Osteoblast (primary cell): ENCODE data around the gene MYO3B. TPM values are rescaled to one million over a fixed set of nuclear protein-coding genes. Genes with fewer than 3 reads are reported as not detected.

ENCODE experiments used
- DNase-seq: peaks from one replicate; pipeline ENCODE4 v3.0.0; 2011; ENCODE audit warnings: low spot score, mixed read lengths; ENCODE audit not compliant: insufficient read length; ENCODE audit errors: missing footprints
- H2AFZ ChIP-seq: 2 replicates; pipeline ENCODE4 v1.6.0; 2011; ENCODE audit warnings: mild to moderate bottlenecking, low read length
- H3K27ac ChIP-seq: 2 replicates; pipeline ENCODE4 v1.5.1; 2011; ENCODE audit warnings: mild to moderate bottlenecking, low read depth, low read length, moderate library complexity
- H3K27me3 ChIP-seq: 2 replicates; pipeline ENCODE4 v1.6.0; 2012; ENCODE audit warnings: mild to moderate bottlenecking, control low read depth, inconsistent platforms, low read length, moderate library complexity; ENCODE audit not compliant: insufficient read depth
- H3K36me3 ChIP-seq: 2 replicates; pipeline ENCODE4 v1.5.1; 2011; ENCODE audit warnings: mild to moderate bottlenecking, low read length, control low read depth, moderate library complexity; ENCODE audit not compliant: insufficient read depth
- H3K4me1 ChIP-seq: 2 replicates; pipeline ENCODE4 v1.5.1; 2011; ENCODE audit warnings: mild to moderate bottlenecking, low read length, control low read depth, moderate library complexity; ENCODE audit not compliant: insufficient read depth
- H3K4me2 ChIP-seq: 2 replicates; pipeline ENCODE4 v1.6.0; 2011; ENCODE audit warnings: mild to moderate bottlenecking, low read length; ENCODE audit not compliant: insufficient read depth
- H3K4me3 ChIP-seq: fragments of 200-600 bp; sonication (generic); 3 replicates; pipeline ENCODE4 v1.5.1; 2012; ENCODE audit warnings: mild to moderate bottlenecking, low read length, inconsistent platforms; ENCODE audit not compliant: insufficient read depth
- H3K79me2 ChIP-seq: 2 replicates; pipeline ENCODE4 v1.6.0; 2012; ENCODE audit warnings: mild to moderate bottlenecking, low read length, control low read depth, inconsistent platforms; ENCODE audit not compliant: insufficient read depth
- H3K9me3 ChIP-seq: 2 replicates; pipeline ENCODE4 v1.5.1; 2011; ENCODE audit warnings: low read depth, low read length, control low read depth
- H4K20me1 ChIP-seq: 2 replicates; pipeline ENCODE4 v1.6.0; 2012; ENCODE audit warnings: mild to moderate bottlenecking, low read length, control low read depth; ENCODE audit not compliant: insufficient read depth
- total RNA-seq: library from RNA; depleted of rRNA; stranded (reverse); fragments of >200 nt; gene quantifications from 2 replicates; pipeline ENCODE4 v1.2.3, GENCODE V29; 2012
- TF ChIP-seq, protein P1 (sequence below): IDR thresholded peaks from 2 replicates; pipeline ENCODE4 v1.5.1; 2011; ENCODE audit warnings: mild to moderate bottlenecking, low read depth, low read length, moderate library complexity; ENCODE audit errors: extremely low read depth

MYO3B gene
- total RNA-seq, 1 donor, result 0.36 TPM

DNA sequence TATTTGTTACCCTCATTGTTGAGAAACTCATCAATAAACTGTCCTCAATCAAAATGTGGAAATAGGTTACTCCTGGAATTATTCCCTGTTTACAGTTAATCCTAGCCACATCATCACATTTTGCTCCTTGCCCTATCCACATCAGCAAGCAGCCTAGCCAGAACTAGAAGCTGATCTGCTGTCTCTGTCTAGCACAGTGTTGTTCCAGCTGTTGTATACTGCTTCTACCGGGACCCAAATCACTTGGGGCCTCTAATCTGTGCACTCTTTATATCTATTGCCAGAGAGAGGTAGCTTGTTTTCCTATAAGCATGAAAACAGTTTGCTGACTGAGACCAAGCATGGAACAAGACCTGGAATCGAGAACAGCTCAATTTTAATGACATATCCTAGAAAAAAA lies 341.0 kb downstream of the MYO3B start:
- Histone ChIP-seq H3K4me2 (no peak overlapping the region), H3K79me2 (no peaks in the 10 kb centered on the region), H3K4me3 (no peak overlapping the region), H2AFZ (no peak overlapping the region), H4K20me1 (no peaks in the 10 kb centered on the region), H3K27me3 (no peaks in the 10 kb centered on the region), H3K4me1 (no peaks in the 10 kb centered on the region), H3K27ac (no peak overlapping the region), H3K36me3 (no peaks in the 10 kb centered on the region), H3K9me3 (no peaks in the 10 kb centered on the region)
- no peak for DNase-seq
- TF ChIP-seq, protein P1, sequence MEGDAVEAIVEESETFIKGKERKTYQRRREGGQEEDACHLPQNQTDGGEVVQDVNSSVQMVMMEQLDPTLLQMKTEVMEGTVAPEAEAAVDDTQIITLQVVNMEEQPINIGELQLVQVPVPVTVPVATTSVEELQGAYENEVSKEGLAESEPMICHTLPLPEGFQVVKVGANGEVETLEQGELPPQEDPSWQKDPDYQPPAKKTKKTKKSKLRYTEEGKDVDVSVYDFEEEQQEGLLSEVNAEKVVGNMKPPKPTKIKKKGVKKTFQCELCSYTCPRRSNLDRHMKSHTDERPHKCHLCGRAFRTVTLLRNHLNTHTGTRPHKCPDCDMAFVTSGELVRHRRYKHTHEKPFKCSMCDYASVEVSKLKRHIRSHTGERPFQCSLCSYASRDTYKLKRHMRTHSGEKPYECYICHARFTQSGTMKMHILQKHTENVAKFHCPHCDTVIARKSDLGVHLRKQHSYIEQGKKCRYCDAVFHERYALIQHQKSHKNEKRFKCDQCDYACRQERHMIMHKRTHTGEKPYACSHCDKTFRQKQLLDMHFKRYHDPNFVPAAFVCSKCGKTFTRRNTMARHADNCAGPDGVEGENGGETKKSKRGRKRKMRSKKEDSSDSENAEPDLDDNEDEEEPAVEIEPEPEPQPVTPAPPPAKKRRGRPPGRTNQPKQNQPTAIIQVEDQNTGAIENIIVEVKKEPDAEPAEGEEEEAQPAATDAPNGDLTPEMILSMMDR, result no peak

DNA sequence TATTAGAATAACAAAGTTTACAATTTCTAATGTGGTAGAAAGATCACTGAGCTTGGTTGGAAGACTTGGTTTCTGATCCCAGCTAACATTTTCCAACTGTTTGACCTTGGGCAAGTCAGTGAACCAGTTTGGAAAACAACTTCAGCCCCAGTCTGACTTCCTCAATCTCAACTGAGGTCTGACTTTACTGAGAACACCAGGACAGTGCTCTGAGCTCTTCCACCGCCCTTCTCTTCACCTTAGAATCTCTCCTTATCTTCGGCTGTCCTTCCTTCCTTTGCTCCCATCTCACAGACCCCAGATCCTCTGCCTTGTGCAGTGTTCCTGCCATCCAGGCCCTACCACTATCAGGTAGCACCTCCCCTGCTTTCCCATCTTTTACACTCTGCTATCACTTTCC lies 343.4 kb downstream of the MYO3B start:
- TF ChIP-seq, protein P1, result no peak
- no peaks in the 10 kb centered on the region for H3K79me2 ChIP-seq
- H2AFZ ChIP-seq, result no peak overlapping the region
- no peaks in the 10 kb centered on the region for H3K9me3 ChIP-seq
- no peak overlapping the region for H3K27ac ChIP-seq
- no peak for DNase-seq
- no peaks in the 10 kb centered on the region for H4K20me1 ChIP-seq
- no peak overlapping the region for H3K4me2 ChIP-seq
- H3K4me3 ChIP-seq, result no peak overlapping the region
- peaks cover 12% of the 10 kb centered on the region for H3K4me1 ChIP-seq
- no peaks in the 10 kb centered on the region for H3K27me3 ChIP-seq
- H3K36me3 ChIP-seq, result no peaks in the 10 kb centered on the region

DNA sequence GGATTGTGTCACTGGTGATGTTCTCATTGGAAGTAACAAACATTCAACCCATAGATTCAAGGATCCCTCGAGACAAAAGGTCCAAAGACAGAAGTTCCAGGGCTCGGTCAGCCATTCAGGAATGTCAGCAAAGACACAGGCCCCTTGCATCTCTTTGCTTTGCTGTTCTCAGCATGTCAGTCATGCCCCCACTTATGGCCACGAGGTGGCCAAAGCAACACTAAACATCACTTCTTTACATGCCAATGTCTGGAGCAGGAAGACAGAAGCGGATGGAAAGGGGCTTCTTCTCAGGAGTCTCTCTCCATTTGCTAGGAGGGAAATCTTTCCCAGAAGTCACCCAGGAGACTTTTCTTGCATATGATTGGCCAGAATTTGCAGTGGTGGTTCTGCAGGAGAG lies 345.6 kb downstream of the MYO3B start:
- TF ChIP-seq, protein P1, result peak; percentile 20
- H3K36me3 ChIP-seq, result no peaks in the 10 kb centered on the region
- DNase-seq, result no peak
- H3K27ac ChIP-seq, result no peak overlapping the region
- H3K4me2 ChIP-seq, result no peak overlapping the region
- H2AFZ ChIP-seq, result no peak overlapping the region
- H3K79me2 ChIP-seq, result no peaks in the 10 kb centered on the region
- no peak overlapping the region for H3K4me3 ChIP-seq
- H4K20me1 ChIP-seq, result no peaks in the 10 kb centered on the region
- peaks cover 7% of the 10 kb centered on the region for H3K27me3 ChIP-seq
- peaks cover 12% of the 10 kb centered on the region for H3K4me1 ChIP-seq
- H3K9me3 ChIP-seq, result no peaks in the 10 kb centered on the region

GRCh38 chr2:170524828-170525565 lies 347.1 kb downstream of the MYO3B start:
- no peak overlapping the region for H3K27ac ChIP-seq

More at GRCh38 chr2:170524828-170525565, 347.1 kb downstream of the MYO3B start:
- TF ChIP-seq, protein P1, result no peak
- Histone ChIP-seq H3K9me3 (no peaks in the 10 kb centered on the region), H3K36me3 (no peaks in the 10 kb centered on the region), H4K20me1 (no peaks in the 10 kb centered on the region), H3K4me3 (no peak overlapping the region), H3K4me2 (peak overlapping the region; percentile 46), H3K27me3 (peaks cover 7% of the 10 kb centered on the region), H3K4me1 (peaks cover 12% of the 10 kb centered on the region), H2AFZ (no peak overlapping the region), H3K79me2 (no peaks in the 10 kb centered on the region)
- DNase-seq, result no peak
